ENCODE results near the gene LIN9. TPM values are rescaled to one million over a fixed set of nuclear protein-coding genes. Genes with fewer than 3 reads are reported as not detected.

Gene LIN9
- total and polyA plus RNA-seq, 10 donors, result 1.8 to 6.3 (median 3.1) TPM

DNA sequence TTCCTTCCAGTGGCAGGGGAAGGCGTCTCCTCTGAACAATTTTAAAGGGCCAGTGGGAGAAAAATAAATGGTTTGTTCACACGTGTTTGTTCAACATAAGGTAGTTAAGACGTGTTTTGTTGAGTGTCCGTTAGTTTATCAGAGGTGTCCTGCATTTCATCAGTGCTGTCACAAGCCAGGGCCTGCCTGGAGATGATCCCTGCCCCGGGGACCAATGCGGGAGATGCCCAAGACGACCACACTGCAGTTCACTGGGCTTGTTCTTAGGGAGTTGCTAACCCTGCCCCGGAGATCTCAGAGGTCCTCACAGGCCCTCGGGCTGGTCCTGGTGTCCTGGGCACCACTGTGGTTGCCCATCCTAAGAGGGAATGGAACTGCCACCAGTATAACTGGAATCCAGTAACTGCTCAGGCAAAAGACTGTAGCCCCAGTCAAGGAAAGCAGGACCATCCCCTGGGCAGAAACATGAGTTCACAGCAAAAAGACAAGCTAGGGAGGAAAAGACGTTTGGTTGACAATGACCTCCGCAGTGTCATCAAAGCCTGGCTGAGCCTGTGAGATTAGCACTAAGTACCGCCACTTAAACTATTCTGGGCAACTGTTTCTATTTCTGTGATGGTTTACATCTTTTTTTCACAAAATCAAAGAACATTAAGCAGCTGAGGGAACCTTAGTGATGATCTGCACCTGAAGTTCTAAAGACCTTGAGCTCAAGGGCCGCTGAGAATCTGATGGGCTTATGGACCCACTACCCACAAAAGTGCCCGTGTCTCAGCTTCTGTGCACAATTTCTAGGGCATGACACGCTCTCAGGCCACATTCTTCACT lies 44.9 kb upstream of the LIN9 start:
- TF ChIP-seq, protein P1, sequence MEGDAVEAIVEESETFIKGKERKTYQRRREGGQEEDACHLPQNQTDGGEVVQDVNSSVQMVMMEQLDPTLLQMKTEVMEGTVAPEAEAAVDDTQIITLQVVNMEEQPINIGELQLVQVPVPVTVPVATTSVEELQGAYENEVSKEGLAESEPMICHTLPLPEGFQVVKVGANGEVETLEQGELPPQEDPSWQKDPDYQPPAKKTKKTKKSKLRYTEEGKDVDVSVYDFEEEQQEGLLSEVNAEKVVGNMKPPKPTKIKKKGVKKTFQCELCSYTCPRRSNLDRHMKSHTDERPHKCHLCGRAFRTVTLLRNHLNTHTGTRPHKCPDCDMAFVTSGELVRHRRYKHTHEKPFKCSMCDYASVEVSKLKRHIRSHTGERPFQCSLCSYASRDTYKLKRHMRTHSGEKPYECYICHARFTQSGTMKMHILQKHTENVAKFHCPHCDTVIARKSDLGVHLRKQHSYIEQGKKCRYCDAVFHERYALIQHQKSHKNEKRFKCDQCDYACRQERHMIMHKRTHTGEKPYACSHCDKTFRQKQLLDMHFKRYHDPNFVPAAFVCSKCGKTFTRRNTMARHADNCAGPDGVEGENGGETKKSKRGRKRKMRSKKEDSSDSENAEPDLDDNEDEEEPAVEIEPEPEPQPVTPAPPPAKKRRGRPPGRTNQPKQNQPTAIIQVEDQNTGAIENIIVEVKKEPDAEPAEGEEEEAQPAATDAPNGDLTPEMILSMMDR (IDR thresholded peaks at IDR 0.05 in 8 of 11, conservative IDR thresholded peaks at IDR 0.05 in 3 of 11), result no peak
- TF ChIP-seq POLR2AphosphoS5 (IDR thresholded peaks at IDR 0.05), result no peak
- no peak for TF ChIP-seq POLR2A (IDR thresholded peaks at IDR 0.05)
- no peaks in the 10 kb centered on the region for H3K27me3 ChIP-seq (replicated peaks in 1 of 7)
- 56 to 76% (median 69%) methylated on average over 15 of the region's 15 CpGs for WGBS, 5 donors
- H3K27ac ChIP-seq, result no peak overlapping the region
- H3K4me3 ChIP-seq, result no peak overlapping the region
- intact Hi-C loops (cut with DNase I; ENCODE audit: low total_unique reads), result no loop called here
- DNase-seq, result no peak
- no peaks in the 10 kb centered on the region for H3K9me3 ChIP-seq
- peaks cover 0 to 43% (median 15%) of the 10 kb centered on the region in 6 donors for H3K4me1 ChIP-seq
- H3K36me3 ChIP-seq, result peaks cover 0 to 39% (median 7%) of the 10 kb centered on the region in 6 donors

DNA sequence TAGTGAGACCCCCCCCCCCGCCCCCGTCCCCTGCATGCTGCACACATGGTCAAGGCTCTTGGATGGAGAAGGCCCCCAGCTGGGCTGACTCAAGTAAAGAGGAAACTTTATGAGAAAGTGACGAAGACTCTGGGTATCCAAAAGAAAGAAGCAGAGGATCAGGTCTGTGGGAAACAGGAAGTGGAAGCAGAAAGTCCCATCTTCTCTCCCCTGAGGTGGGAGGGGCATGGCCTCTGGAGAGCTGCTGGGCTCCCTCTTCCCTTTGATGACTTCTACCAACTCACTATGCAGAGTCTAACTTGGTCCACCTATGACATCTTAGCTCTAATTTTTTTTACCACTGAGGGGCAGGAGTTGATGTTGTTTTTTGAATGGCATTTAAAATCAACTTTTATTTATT lies 42.7 kb upstream of the LIN9 start:
- no peak overlapping the region for H3K27ac ChIP-seq
- WGBS, 5 donors, result 76 to 82% (median 80%) methylated on average over 3 of the region's 3 CpGs
- H3K27me3 ChIP-seq (replicated peaks in 1 of 7), result no peaks in the 10 kb centered on the region
- intact Hi-C loops (cut with DNase I; ENCODE audit: low total_unique reads), result no loop called here
- H3K4me3 ChIP-seq, result no peak overlapping the region
- no peaks in the 10 kb centered on the region for H3K9me3 ChIP-seq
- H3K4me1 ChIP-seq, result peaks cover 0 to 43% (median 15%) of the 10 kb centered on the region in 6 donors
- no peak for DNase-seq
- TF ChIP-seq POLR2A (IDR thresholded peaks at IDR 0.05), result no peak
- TF ChIP-seq POLR2AphosphoS5 (IDR thresholded peaks at IDR 0.05), result no peak
- TF ChIP-seq, protein P1 (IDR thresholded peaks at IDR 0.05 in 8 of 11, conservative IDR thresholded peaks at IDR 0.05 in 3 of 11), result no peak
- H3K36me3 ChIP-seq, result peaks cover 0 to 17% (median 0%) of the 10 kb centered on the region in 6 donors

DNA sequence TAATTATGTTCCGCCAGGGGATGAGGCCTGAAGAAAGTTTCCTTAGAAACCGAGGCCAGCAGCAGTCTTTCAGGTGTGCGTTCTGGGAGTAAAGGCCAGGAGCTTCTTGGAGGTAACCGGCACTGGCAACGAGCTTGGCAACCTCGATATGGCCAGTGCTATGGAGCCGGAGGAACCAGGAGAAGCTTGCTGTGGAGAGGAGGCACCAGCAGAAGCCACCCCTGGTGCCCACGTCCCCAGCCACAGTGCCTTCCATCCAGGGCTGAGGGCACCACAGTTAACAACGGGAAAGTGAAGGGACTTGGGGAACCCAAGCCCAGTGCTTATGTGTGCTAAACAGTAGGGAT lies 41.5 kb upstream of the LIN9 start:
- 51 to 58% (median 52%) methylated on average over 9 of the region's 9 CpGs for WGBS, 5 donors
- intact Hi-C loops (cut with DNase I; ENCODE audit: low total_unique reads), result no loop called here
- no peaks in the 10 kb centered on the region for H3K9me3 ChIP-seq
- peaks cover 0 to 5% (median 0%) of the 10 kb centered on the region in 6 donors for H3K36me3 ChIP-seq
- H3K27ac ChIP-seq, result no peak overlapping the region
- peaks cover 0 to 31% (median 10%) of the 10 kb centered on the region in 6 donors for H3K4me1 ChIP-seq
- TF ChIP-seq POLR2AphosphoS5 (IDR thresholded peaks at IDR 0.05) (no peak), POLR2A (IDR thresholded peaks at IDR 0.05) (no peak)
- TF ChIP-seq, protein P1 (IDR thresholded peaks at IDR 0.05 in 8 of 11, conservative IDR thresholded peaks at IDR 0.05 in 3 of 11), result no peak
- H3K4me3 ChIP-seq, result no peak overlapping the region
- H3K27me3 ChIP-seq (replicated peaks in 1 of 7), result no peaks in the 10 kb centered on the region
- no peak for DNase-seq

DNA sequence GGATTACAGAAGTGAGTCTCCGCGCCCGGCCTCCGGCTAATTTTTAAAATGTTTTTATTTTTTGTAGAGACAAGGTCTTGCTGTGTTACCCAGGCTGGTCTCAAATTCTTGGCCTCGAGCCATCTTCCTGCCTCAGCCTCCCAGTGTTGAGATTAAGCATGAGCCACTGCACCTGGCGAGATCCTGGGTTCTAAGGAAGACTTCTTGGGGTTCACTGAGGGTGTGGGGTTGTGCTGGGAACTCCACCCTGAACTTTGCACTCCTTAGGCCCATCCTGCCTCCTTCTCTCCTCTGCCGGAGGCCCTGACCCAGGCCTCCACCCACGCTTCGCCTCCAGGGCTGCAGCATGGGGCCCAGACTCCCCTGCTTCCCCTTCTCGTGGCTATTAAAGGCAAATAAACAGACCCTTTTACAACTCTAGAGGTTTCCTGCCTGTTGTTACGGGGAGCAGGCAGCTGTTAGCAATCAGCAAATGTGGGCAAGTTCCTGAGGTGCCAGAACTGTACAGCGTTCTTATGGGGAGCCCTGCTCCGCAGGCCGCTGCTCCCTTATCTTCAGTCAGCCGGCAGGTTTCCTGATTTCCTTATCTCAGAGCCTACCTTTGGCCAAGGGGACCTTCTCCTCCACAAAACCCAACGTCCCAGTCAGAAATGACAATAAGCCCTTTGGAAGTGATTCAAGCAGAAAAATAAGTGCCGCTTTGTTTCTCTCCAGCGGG lies 41.0 kb upstream of the LIN9 start:
- no peaks in the 10 kb centered on the region for H3K36me3 ChIP-seq
- H3K4me3 ChIP-seq, result no peak overlapping the region
- TF ChIP-seq POLR2A (IDR thresholded peaks at IDR 0.05) (no peak), POLR2AphosphoS5 (IDR thresholded peaks at IDR 0.05) (peak in 1 of 3 donors; percentile 24)
- H3K27ac ChIP-seq, result peak overlapping the region in 1 of 8 donors; percentile 8
- no peaks in the 10 kb centered on the region for H3K27me3 ChIP-seq (replicated peaks in 1 of 7)
- DNase-seq, result peak; percentile 49
- H3K4me1 ChIP-seq, result peaks cover 0 to 26% (median 10%) of the 10 kb centered on the region in 6 donors
- no peaks in the 10 kb centered on the region for H3K9me3 ChIP-seq
- WGBS, 5 donors, result 34 to 45% (median 40%) methylated on average over 18 of the region's 18 CpGs
- intact Hi-C loops (cut with DNase I; ENCODE audit: low total_unique reads), result no loop called here
